Measurements from ENCODE around the gene PHACTR3.

The PHACTR3 gene

DNA sequence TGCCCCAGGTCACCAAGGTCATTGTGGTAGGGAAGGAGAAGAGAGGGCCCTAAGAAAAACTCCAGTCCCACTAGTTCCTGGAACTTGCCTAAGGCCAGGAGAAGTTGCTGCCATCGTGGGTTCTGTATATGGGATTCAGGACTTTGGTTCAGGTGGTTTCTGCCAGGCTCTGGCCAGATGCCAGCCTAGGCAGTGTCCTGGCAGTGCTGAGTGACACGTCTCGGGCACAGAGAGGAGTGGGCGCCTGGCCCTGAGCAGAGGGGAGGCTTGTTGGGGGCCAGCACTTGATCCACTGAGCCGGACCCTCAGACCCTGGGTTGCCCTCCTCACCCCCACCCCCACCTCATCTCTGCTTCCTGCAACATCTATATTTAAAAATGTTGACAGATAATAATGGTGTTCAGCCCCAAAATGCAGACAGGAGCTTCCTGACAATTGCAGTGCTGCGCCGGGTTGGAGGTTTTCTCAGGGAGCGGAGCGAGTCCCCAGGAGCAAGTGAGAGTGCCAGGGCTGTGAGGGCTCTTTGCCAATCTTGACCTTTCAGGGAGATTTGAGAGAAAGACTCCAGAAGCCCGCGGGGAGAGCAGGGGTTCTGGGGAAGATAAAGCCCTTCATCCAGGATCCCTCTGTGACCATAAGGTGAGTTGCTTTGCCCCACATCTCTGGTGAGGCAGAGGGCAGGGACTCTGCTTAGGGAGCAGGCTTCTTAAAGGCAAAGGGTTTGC lies 71.9 kb downstream of the PHACTR3 start:
- no peak for TF ChIP-seq TEAD4 (IDR thresholded peaks at IDR 0.05)
- no peak for TF ChIP-seq CEBPB (IDR thresholded peaks at IDR 0.05)
- no peak for TF ChIP-seq RAD21 (IDR thresholded peaks at IDR 0.05; ENCODE audit: low read depth)
- TF ChIP-seq ZBTB7A (IDR thresholded peaks at IDR 0.05; ENCODE audit: low read depth) = no peak

DNA sequence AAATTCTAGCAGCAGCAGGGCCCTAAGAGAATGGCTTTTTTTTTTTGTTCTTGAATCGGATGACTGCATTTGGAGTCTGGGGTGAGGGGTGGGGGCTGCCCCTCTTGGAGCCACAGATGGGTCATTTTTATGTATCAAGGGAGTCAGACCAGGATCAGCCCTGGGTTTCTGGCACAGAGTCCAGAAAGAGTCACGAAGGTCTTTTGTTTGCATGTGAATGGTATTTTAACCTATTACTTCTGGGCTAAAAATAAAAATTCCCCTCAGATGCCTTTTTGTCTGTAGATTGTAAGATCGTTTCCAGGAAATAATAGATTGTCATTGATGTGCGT lies 72.5 kb downstream of the PHACTR3 start:
- TF ChIP-seq EGR1 (IDR thresholded peaks at IDR 0.05) (no peak), CREB1 (IDR thresholded peaks at IDR 0.05; ENCODE audit: low read depth) (no peak), EP300 (IDR thresholded peaks at IDR 0.05; ENCODE audit: borderline replicate concordance) (no peak), TCF12 (IDR thresholded peaks at IDR 0.05; ENCODE audit: low read depth) (no peak)
- TF ChIP-seq, protein P1, sequence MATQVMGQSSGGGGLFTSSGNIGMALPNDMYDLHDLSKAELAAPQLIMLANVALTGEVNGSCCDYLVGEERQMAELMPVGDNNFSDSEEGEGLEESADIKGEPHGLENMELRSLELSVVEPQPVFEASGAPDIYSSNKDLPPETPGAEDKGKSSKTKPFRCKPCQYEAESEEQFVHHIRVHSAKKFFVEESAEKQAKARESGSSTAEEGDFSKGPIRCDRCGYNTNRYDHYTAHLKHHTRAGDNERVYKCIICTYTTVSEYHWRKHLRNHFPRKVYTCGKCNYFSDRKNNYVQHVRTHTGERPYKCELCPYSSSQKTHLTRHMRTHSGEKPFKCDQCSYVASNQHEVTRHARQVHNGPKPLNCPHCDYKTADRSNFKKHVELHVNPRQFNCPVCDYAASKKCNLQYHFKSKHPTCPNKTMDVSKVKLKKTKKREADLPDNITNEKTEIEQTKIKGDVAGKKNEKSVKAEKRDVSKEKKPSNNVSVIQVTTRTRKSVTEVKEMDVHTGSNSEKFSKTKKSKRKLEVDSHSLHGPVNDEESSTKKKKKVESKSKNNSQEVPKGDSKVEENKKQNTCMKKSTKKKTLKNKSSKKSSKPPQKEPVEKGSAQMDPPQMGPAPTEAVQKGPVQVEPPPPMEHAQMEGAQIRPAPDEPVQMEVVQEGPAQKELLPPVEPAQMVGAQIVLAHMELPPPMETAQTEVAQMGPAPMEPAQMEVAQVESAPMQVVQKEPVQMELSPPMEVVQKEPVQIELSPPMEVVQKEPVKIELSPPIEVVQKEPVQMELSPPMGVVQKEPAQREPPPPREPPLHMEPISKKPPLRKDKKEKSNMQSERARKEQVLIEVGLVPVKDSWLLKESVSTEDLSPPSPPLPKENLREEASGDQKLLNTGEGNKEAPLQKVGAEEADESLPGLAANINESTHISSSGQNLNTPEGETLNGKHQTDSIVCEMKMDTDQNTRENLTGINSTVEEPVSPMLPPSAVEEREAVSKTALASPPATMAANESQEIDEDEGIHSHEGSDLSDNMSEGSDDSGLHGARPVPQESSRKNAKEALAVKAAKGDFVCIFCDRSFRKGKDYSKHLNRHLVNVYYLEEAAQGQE (IDR thresholded peaks at IDR 0.05; ENCODE audit: low read depth) = no peak

DNA sequence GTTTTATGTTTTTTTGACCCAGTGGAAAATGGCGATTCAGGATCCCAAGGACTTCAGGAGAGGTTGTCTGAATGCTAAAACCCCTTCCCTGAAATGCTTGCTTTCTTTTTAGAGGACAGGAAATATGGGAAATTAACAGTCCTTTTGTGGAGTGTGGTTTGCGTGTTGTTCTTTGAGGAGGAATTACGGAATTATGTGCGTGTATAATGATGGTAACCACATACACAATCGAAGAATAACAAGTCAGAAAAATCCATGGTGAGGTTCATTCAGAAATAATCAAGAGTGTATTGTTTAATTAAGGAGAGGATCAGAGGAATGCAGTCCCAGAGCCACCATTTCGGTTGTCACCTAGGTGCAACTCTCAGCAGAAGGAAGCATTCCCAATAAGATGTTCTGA lies 73.2 kb downstream of the PHACTR3 start:
- TF ChIP-seq EGR1 (IDR thresholded peaks at IDR 0.05) = no peak
- TF ChIP-seq, protein P2, sequence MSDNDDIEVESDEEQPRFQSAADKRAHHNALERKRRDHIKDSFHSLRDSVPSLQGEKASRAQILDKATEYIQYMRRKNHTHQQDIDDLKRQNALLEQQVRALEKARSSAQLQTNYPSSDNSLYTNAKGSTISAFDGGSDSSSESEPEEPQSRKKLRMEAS (IDR thresholded peaks at IDR 0.05) = no peak
- no peak for TF ChIP-seq NFIC (IDR thresholded peaks at IDR 0.05)
- TF ChIP-seq TCF12 (IDR thresholded peaks at IDR 0.05; ENCODE audit: low read depth) = no peak
- TF ChIP-seq, protein P3, sequence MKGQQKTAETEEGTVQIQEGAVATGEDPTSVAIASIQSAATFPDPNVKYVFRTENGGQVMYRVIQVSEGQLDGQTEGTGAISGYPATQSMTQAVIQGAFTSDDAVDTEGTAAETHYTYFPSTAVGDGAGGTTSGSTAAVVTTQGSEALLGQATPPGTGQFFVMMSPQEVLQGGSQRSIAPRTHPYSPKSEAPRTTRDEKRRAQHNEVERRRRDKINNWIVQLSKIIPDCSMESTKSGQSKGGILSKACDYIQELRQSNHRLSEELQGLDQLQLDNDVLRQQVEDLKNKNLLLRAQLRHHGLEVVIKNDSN (IDR thresholded peaks at IDR 0.05) = no peak
- no peak for TF ChIP-seq FOXM1 (IDR thresholded peaks at IDR 0.05; ENCODE audit: borderline replicate concordance, low read depth)
- TF ChIP-seq YY1 (IDR thresholded peaks at IDR 0.05; ENCODE audit: low read depth) = no peak
- no peak for TF ChIP-seq RAD21 (IDR thresholded peaks at IDR 0.05; ENCODE audit: low read depth)
- no peak for TF ChIP-seq TEAD4 (IDR thresholded peaks at IDR 0.05)
- TF ChIP-seq CEBPB (IDR thresholded peaks at IDR 0.05) = no peak
- TF ChIP-seq, protein P1 (IDR thresholded peaks at IDR 0.05; ENCODE audit: low read depth) = no peak
- TF ChIP-seq CREB1 (IDR thresholded peaks at IDR 0.05; ENCODE audit: low read depth) = no peak

DNA sequence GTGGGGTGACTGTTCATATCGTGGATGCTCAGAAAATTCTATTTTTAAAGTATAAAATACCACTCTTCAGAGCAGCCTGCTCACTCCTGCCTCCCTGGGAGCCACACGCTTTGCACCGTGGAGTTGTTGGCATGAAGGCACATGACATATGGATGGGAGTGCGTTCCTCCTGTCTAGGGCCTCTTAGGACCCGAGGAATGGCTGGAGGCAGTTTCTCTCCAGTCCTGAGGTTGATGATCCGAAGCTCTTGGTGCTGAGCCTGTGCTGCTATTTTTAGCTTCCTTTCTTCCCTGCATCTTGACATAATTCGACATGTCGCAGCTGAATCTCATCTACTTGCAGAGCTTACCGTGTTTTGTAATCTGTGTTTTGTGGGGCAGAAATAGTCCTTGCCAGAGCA lies 73.9 kb downstream of the PHACTR3 start:
- TF ChIP-seq NFIC (IDR thresholded peaks at IDR 0.05) (no peak), CEBPB (IDR thresholded peaks at IDR 0.05) (no peak), TCF12 (IDR thresholded peaks at IDR 0.05; ENCODE audit: low read depth) (no peak), CREB1 (IDR thresholded peaks at IDR 0.05; ENCODE audit: low read depth) (no peak), EP300 (IDR thresholded peaks at IDR 0.05; ENCODE audit: borderline replicate concordance) (no peak), EGR1 (IDR thresholded peaks at IDR 0.05) (no peak), YY1 (IDR thresholded peaks at IDR 0.05; ENCODE audit: low read depth) (no peak), TAF1 (IDR thresholded peaks at IDR 0.05; ENCODE audit: low read depth) (no peak), RAD21 (IDR thresholded peaks at IDR 0.05; ENCODE audit: low read depth) (no peak), FOXM1 (IDR thresholded peaks at IDR 0.05; ENCODE audit: borderline replicate concordance, low read depth) (no peak), TEAD4 (IDR thresholded peaks at IDR 0.05) (no peak), ZBTB7A (IDR thresholded peaks at IDR 0.05; ENCODE audit: low read depth) (no peak)
- TF ChIP-seq, protein P1 (IDR thresholded peaks at IDR 0.05; ENCODE audit: low read depth) = no peak
- TF ChIP-seq, protein P3 (IDR thresholded peaks at IDR 0.05) = no peak
- TF ChIP-seq, protein P2 (IDR thresholded peaks at IDR 0.05) = no peak

DNA sequence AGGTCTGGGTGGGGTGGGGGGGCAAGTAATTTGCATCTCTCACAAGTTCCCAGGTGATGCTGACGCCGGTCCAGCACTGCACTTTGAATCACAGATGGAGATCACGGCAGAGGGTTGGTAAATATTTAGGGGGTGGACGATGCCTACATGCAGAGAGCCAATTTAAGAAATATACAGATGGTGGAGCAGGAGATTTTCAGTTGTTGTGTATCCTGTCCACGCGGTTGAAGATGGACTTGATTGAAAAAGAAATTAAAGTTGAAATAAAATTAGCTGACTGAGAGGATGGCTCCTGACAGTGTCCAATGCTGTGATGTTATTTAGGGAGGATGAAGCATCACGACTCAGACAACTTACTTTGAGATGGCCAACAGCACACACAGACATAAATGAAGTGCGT lies 74.6 kb downstream of the PHACTR3 start:
- TF ChIP-seq, protein P3 (IDR thresholded peaks at IDR 0.05) = no peak
- no peak for TF ChIP-seq FOXM1 (IDR thresholded peaks at IDR 0.05; ENCODE audit: borderline replicate concordance, low read depth)

Measured in Ishikawa (cell line).